ENCODE measurements around the gene DAAM2.

Gene DAAM2

DNA sequence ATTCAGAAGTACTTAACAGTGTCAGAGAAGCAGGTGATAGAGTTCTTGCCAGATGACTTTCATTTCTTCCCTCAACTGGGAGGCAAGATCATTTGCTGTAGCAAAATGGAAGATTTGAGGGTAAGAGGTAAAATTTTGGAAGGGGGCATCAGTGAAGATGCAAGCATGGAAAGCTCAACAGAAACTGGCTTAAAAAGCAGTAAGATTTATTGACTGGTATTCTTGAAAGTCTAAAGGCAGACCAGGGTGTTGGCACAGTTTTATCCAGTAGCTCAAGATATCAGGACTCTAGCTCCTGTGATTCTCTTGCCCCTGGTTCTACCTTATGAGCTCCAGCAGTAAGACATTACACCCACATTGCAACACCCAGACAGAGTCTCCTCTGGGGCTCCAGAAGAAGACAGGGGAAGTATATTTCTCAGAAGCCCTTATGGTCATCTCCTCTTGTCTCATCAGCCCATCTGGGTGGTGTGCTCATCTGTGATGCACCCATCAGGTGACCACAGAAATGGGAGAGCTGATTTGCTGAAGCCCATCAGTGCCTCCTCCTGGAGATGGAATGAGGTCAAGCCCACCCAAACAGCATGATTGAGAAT is 158.0 kb downstream of the DAAM2 start:
- TF ChIP-seq CEBPB (IDR thresholded peaks at IDR 0.05): no peak
- no peak for TF ChIP-seq FOXM1 (IDR thresholded peaks at IDR 0.05; ENCODE audit: borderline replicate concordance, low read depth)
- TF ChIP-seq, protein P1, sequence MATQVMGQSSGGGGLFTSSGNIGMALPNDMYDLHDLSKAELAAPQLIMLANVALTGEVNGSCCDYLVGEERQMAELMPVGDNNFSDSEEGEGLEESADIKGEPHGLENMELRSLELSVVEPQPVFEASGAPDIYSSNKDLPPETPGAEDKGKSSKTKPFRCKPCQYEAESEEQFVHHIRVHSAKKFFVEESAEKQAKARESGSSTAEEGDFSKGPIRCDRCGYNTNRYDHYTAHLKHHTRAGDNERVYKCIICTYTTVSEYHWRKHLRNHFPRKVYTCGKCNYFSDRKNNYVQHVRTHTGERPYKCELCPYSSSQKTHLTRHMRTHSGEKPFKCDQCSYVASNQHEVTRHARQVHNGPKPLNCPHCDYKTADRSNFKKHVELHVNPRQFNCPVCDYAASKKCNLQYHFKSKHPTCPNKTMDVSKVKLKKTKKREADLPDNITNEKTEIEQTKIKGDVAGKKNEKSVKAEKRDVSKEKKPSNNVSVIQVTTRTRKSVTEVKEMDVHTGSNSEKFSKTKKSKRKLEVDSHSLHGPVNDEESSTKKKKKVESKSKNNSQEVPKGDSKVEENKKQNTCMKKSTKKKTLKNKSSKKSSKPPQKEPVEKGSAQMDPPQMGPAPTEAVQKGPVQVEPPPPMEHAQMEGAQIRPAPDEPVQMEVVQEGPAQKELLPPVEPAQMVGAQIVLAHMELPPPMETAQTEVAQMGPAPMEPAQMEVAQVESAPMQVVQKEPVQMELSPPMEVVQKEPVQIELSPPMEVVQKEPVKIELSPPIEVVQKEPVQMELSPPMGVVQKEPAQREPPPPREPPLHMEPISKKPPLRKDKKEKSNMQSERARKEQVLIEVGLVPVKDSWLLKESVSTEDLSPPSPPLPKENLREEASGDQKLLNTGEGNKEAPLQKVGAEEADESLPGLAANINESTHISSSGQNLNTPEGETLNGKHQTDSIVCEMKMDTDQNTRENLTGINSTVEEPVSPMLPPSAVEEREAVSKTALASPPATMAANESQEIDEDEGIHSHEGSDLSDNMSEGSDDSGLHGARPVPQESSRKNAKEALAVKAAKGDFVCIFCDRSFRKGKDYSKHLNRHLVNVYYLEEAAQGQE (IDR thresholded peaks at IDR 0.05; ENCODE audit: low read depth): no peak
- TF ChIP-seq, protein P2, sequence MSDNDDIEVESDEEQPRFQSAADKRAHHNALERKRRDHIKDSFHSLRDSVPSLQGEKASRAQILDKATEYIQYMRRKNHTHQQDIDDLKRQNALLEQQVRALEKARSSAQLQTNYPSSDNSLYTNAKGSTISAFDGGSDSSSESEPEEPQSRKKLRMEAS (IDR thresholded peaks at IDR 0.05): no peak
- TF ChIP-seq YY1 (IDR thresholded peaks at IDR 0.05; ENCODE audit: low read depth): no peak
- no peak for TF ChIP-seq EGR1 (IDR thresholded peaks at IDR 0.05)
- no peak for TF ChIP-seq CREB1 (IDR thresholded peaks at IDR 0.05; ENCODE audit: low read depth)

GRCh38 chr6:39951191-39951590 is 159.0 kb downstream of the DAAM2 start:
- TF ChIP-seq EP300 (IDR thresholded peaks at IDR 0.05; ENCODE audit: borderline replicate concordance) (no peak), TCF12 (IDR thresholded peaks at IDR 0.05; ENCODE audit: low read depth) (no peak), RAD21 (IDR thresholded peaks at IDR 0.05; ENCODE audit: low read depth) (no peak), FOXM1 (IDR thresholded peaks at IDR 0.05; ENCODE audit: borderline replicate concordance, low read depth) (no peak), ZBTB7A (IDR thresholded peaks at IDR 0.05; ENCODE audit: low read depth) (no peak), EGR1 (IDR thresholded peaks at IDR 0.05) (no peak), CREB1 (IDR thresholded peaks at IDR 0.05; ENCODE audit: low read depth) (no peak), TEAD4 (IDR thresholded peaks at IDR 0.05) (no peak), CEBPB (IDR thresholded peaks at IDR 0.05) (no peak), NFIC (IDR thresholded peaks at IDR 0.05) (no peak), TAF1 (IDR thresholded peaks at IDR 0.05; ENCODE audit: low read depth) (no peak)
- TF ChIP-seq, protein P1 (IDR thresholded peaks at IDR 0.05; ENCODE audit: low read depth): no peak
- TF ChIP-seq, protein P3, sequence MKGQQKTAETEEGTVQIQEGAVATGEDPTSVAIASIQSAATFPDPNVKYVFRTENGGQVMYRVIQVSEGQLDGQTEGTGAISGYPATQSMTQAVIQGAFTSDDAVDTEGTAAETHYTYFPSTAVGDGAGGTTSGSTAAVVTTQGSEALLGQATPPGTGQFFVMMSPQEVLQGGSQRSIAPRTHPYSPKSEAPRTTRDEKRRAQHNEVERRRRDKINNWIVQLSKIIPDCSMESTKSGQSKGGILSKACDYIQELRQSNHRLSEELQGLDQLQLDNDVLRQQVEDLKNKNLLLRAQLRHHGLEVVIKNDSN (IDR thresholded peaks at IDR 0.05): no peak

DNA sequence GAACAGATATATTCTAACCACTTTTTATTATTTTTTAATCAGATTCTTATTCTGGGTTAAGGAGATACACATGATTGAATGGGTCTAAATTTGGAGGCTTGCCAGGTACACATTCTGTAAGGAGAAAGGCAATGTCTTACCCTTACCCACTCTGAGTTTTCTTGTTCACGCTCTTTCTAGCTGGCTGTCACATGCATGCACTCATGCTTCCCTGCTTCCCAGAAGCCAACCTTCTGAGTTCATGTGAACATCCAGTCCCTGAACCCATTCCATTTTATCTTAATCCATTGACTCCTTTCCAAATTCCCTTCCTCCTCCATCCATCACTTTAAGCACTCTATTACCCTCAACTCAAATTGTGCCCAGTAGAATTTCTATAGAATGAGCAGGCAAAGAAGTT is 159.5 kb downstream of the DAAM2 start:
- TF ChIP-seq TCF12 (IDR thresholded peaks at IDR 0.05; ENCODE audit: low read depth) (no peak), EP300 (IDR thresholded peaks at IDR 0.05; ENCODE audit: borderline replicate concordance) (no peak), CEBPB (IDR thresholded peaks at IDR 0.05) (no peak), RAD21 (IDR thresholded peaks at IDR 0.05; ENCODE audit: low read depth) (no peak), FOXM1 (IDR thresholded peaks at IDR 0.05; ENCODE audit: borderline replicate concordance, low read depth) (no peak), TEAD4 (IDR thresholded peaks at IDR 0.05) (no peak), NFIC (IDR thresholded peaks at IDR 0.05) (no peak), TAF1 (IDR thresholded peaks at IDR 0.05; ENCODE audit: low read depth) (no peak), ZBTB7A (IDR thresholded peaks at IDR 0.05; ENCODE audit: low read depth) (no peak), YY1 (IDR thresholded peaks at IDR 0.05; ENCODE audit: low read depth) (no peak), CREB1 (IDR thresholded peaks at IDR 0.05; ENCODE audit: low read depth) (no peak), EGR1 (IDR thresholded peaks at IDR 0.05) (no peak)
- TF ChIP-seq, protein P1 (IDR thresholded peaks at IDR 0.05; ENCODE audit: low read depth): no peak
- TF ChIP-seq, protein P3 (IDR thresholded peaks at IDR 0.05): no peak
- TF ChIP-seq, protein P2 (IDR thresholded peaks at IDR 0.05): no peak

GRCh38 chr6:39952167-39952566 is 160.0 kb downstream of the DAAM2 start:
- no peak for TF ChIP-seq CEBPB (IDR thresholded peaks at IDR 0.05)
- TF ChIP-seq NFIC (IDR thresholded peaks at IDR 0.05): no peak
- no peak for TF ChIP-seq FOXM1 (IDR thresholded peaks at IDR 0.05; ENCODE audit: borderline replicate concordance, low read depth)
- TF ChIP-seq TEAD4 (IDR thresholded peaks at IDR 0.05): no peak
- TF ChIP-seq TAF1 (IDR thresholded peaks at IDR 0.05; ENCODE audit: low read depth): no peak
- TF ChIP-seq, protein P1 (IDR thresholded peaks at IDR 0.05; ENCODE audit: low read depth): no peak
- no peak for TF ChIP-seq EP300 (IDR thresholded peaks at IDR 0.05; ENCODE audit: borderline replicate concordance)
- TF ChIP-seq, protein P2 (IDR thresholded peaks at IDR 0.05): no peak
- TF ChIP-seq CREB1 (IDR thresholded peaks at IDR 0.05; ENCODE audit: low read depth): no peak
- TF ChIP-seq ZBTB7A (IDR thresholded peaks at IDR 0.05; ENCODE audit: low read depth): no peak
- TF ChIP-seq YY1 (IDR thresholded peaks at IDR 0.05; ENCODE audit: low read depth): no peak
